NCI-H345 (cell line): Measurements from ENCODE around the gene AHCY.
"Not testable (repeated sequence)": the region's sequence is repeated elsewhere in the genome, so short reads cannot be mapped to it uniquely, and the experiment has no call there.

Experiments
- DNase-seq: peaks from one replicate; lab custom pipeline; 2025; lab: John Stamatoyannopoulos, UW

AHCY gene

DNA sequence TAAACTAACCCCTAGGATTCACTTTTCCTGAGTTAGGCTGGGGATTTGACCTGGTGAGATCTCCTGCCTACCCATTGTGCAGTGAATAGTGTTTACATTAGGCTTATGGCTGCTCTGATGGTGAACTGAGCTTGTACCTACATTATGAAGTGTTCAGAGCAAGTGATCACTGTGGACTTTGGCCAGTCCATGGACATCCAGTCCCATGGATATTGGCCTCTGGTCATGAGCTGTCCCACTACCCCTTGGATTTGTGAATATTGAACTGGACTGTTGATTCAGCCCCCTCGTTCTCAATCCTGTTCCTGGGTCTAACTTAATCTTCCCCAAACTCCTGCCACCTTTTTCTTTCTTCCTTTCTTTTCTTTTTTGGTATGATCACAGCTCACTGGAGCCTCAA, 48.2 kb downstream of the AHCY start:
- DNase-seq: no peak

DNA sequence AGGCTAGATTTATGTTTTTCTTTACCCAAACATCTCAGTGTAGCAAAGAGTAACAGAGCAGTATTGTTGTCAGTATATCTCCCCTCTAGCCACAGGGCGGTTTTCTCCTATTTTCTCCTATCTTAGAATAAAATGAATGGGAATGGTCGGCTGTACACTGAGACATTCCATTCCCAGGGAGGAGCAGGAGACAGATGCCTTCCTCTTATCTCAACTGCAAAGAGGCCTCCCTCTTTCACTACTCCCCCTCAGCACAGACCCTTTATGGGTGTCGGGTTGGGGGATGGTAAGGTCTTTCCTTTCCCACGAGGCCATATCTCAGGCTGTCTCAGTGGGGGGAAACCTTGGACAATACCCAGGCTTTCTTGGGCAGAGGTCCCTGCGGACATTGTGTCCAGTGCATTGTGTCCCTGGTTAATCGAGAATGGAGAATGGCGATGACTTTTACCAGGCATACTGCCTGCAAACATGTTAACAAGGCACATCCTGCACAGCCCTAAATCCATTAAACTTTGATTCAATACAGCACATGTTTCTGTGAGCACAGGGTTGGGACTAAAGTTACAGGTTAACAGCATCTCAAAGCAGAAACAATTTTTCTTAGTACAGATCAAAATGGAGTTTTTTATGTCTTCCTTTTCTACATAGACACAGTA, 50.6 kb downstream of the AHCY start:
- DNase-seq: not testable (repeated sequence)

GRCh38 chr20:34251619-34252018, 51.5 kb downstream of the AHCY start:
- DNase-seq: no peak

GRCh38 chr20:34250005-34250404, 53.1 kb downstream of the AHCY start:
- DNase-seq: no peak

- DNase-seq: no peak
Observed at GRCh38 chr20:34249291-34249690, 53.9 kb downstream of the AHCY start.

GRCh38 chr20:34246126-34246626, 57.0 kb downstream of the AHCY start:
- DNase-seq: no peak

DNA sequence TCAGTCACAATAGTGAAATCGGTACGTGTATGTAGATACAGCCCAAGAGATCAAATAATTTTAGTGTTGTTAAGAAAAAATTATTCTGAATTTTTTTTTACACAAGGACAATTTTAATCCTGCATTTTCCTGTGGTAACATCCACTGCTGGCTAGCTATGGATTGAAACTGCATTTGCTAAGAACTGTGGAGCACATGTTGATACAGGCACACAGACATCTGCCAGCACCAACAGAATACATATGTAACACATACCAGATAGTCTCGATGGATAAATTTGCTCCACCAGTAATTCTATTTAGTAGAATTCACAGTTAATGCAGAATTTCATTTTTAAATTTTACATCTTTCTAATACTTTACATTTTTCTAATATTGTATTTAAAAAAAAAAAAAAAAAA, 59.8 kb downstream of the AHCY start:
- DNase-seq: no peak

GRCh38 chr20:34242879-34243278, 60.3 kb downstream of the AHCY start:
- DNase-seq: no peak

- DNase-seq: not testable (repeated sequence)
Observed at GRCh38 chr20:34242015-34242414, 61.1 kb downstream of the AHCY start.

DNA sequence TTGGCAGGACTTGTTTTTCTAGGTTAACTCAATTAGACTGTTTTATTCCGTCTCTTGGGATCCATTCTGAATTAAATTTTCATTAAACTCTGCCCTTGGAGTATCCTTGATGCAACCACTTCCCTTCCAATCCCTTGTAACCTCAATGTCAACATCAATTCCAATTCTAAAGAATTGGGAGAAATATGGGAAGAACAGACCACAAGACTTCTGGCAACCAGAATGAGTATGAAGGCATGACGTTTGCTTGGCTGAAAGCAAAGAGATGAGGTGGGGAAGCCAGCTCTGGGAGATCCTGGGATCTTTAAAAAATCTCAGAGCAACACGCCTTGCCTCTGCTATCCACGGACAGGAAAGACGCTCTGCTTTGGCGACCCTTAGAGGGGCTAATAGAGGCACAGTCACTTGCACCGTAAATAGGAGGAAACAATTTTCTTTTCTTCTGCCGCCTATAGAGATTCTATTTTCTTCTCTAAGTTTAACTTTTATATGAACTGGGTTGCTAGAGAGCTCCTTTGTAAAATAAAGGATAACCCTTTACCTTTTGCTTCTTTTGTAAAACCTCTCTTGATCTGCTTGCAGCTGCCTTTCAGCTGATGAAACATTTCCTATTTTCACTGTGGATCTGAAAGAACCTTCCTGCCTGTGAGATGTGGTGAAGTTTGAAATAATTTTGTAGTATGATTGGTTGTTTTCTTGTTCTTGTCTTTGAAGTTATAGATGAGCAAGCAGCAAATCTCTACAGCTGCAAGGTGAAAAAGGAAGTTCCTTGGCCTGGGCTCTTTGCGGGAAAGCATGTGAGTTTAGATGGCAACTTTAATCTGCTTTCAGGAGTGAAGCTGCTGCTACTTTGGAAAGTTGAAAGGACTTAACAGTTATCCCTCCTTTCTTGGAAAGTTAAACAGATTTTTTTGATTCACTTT, 62.2 kb downstream of the AHCY start, which contains the start of gene ASIP:
Gene ASIP (plus strand): TSS at position 731 of the 923 bp plus-strand sequence. CDS start 18,952 bp downstream, outside the sequence.
- no peak for DNase-seq

- no peak for DNase-seq
Observed at GRCh38 chr20:34240121-34240520, 63.0 kb downstream of the AHCY start.

DNA sequence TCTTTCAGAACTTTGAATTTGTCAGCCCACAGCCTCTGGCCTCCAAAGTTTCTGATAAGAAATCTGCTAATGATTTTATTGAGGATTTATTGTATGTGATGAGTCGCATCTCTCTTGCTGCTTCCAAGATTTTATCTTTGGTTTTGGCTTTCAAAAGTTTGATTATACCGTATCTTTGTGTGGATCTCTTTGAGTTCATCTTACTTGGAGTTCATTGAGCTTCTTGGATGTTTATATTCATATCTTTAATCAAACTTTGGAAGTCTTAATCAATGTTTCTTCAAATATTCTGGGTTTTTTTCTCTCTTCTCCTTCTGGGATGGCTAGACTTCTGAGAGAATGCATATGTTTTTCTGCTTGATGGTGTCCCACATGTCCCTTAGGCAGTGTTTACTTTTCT, 65.2 kb downstream of the AHCY start:
- DNase-seq: no peak

- DNase-seq: no peak
Observed at GRCh38 chr20:34235875-34236274, 67.3 kb downstream of the AHCY start.

DNA sequence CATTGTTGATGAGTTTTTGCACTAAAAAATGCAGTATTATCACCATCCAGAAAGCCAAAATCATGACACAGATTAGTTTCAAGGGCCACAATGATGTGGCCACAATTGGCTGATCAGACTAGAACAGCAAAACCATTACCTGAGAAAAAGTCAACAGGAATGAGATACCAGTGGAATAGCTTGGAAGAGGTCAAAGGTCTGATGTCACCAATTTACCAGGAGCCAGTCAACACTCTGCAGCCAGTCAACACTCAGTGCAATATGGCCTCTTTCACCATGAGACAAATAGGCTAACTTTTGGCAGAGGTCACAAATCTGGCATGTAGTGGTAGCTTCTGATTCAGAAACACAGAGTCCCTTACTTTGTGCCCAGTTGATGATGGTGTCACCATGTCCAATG, 69.5 kb downstream of the AHCY start:
- DNase-seq: no peak

GRCh38 chr20:34232494-34233087, 70.6 kb downstream of the AHCY start:
- DNase-seq: no peak

- no peak for DNase-seq
Observed at GRCh38 chr20:34231634-34232033, 71.5 kb downstream of the AHCY start.
